B cell (primary cell): ENCODE data around the gene SLCO3A1. TPM values are rescaled to one million over a fixed set of nuclear protein-coding genes. Genes with fewer than 3 reads are reported as not detected.

Experiments used
- ATAC-seq: fragments of 200-7000 bp; cut with Tn5 transposase; one replicate; pipeline ENCODE4 v1.10.0; 2021; ENCODE audit warnings: low read depth, mild to moderate bottlenecking, moderate number of reproducible peaks, moderate library complexity
- CTCF ChIA-PET: fragments of 350-600 bp; sonication (Branson Sonifier 250); formaldehyde crosslinking; loops from one replicate; lab custom pipeline; 2021; ENCODE audit warnings: antibody characterized with exemption, inconsistent platforms; lab: Charles Lee
- POLR2A ChIA-PET: fragments of 350-600 bp; sonication (Branson Sonifier 250); formaldehyde crosslinking; loops from one replicate; lab custom pipeline; 2021; ENCODE audit warnings: antibody characterized with exemption; lab: Charles Lee
- DNase-seq: peaks from one replicate; pipeline ENCODE4 v3.0.0; 2013
- H2AFZ ChIP-seq: 2 replicates; pipeline ENCODE4 v1.6.1; 2012; ENCODE audit warnings: mild to moderate bottlenecking, low read depth, low read length; ENCODE audit not compliant: insufficient read depth, poor library complexity, severe bottlenecking
- H3K27ac ChIP-seq, 2 donors: 1 replicate in 1 of 2; 2 replicates in 1 of 2; pipeline ENCODE4 v1.5.1; 2012 to 2013; ENCODE audit warnings: low read length in 2 of 2, mild to moderate bottlenecking in 2 of 2, moderate library complexity in 1 of 2
- H3K27me3 ChIP-seq, 4 experiments: fragments of 200-600 bp in 1 of 4; sonication (generic) in 1 of 4; replicated peaks in 1 of 4; 1 replicate in 2 of 4; 2 replicates in 2 of 4; pipeline versions ENCODE4 v1.6.1 to v1.7.0; 2013 to 2016; ENCODE audit warnings: low read length in 3 of 4, mild to moderate bottlenecking in 2 of 4, mixed read lengths in 1 of 4, moderate library complexity in 1 of 4; ENCODE audit not compliant: insufficient read depth in 4 of 4, control insufficient read depth in 3 of 4; ENCODE audit errors: control extremely low read depth in 1 of 4
- H3K36me3 ChIP-seq, 2 experiments: replicated peaks in 1 of 2; 1 replicate in 1 of 2; 2 replicates in 1 of 2; pipeline versions ENCODE4 v1.6.1 to v1.7.1; 2013; ENCODE audit warnings: low read length in 1 of 2; ENCODE audit not compliant: insufficient read depth in 2 of 2, control insufficient read depth in 1 of 2; ENCODE audit errors: control extremely low read depth in 1 of 2, extremely low read depth in 1 of 2
- H3K4me1 ChIP-seq, 2 donors: fragments of 200-600 bp in 1 of 2; sonication (generic) in 1 of 2; 1 replicate in 1 of 2; 2 replicates in 1 of 2; pipeline versions ENCODE4 v1.5.1 to v1.6.1; 2013 to 2017; ENCODE audit warnings: low read length in 2 of 2; ENCODE audit not compliant: control insufficient read depth in 2 of 2, insufficient read depth in 2 of 2
- H3K4me2 ChIP-seq: replicated peaks from 2 replicates; pipeline ENCODE3; 2012; ENCODE audit warnings: mild to moderate bottlenecking, low read depth, low read length; ENCODE audit not compliant: poor library complexity, severe bottlenecking
- H3K4me3 ChIP-seq, 5 experiments: fragments of 200-600 bp in 1 of 5; sonication (generic) in 1 of 5; 1 replicate in 3 of 5; 2 replicates in 2 of 5; pipeline versions ENCODE4 v1.5.1 to v1.7.0; 2011 to 2016; ENCODE audit warnings: low read length in 4 of 5, mild to moderate bottlenecking in 4 of 5, low read depth in 2 of 5, control low read depth in 1 of 5, moderate library complexity in 1 of 5; ENCODE audit not compliant: insufficient read depth in 1 of 5; ENCODE audit errors: control extremely low read depth in 1 of 5, extremely low read depth in 1 of 5
- H3K79me2 ChIP-seq: fragments of 200-600 bp; sonication (generic); one replicate; pipeline ENCODE4 v1.6.0; 2016; ENCODE audit warnings: low read length; ENCODE audit not compliant: control insufficient read depth, insufficient read depth
- H3K9ac ChIP-seq: fragments of 200-600 bp; sonication (generic); 2 replicates; pipeline ENCODE4 v1.6.1; 2017; ENCODE audit warnings: mild to moderate bottlenecking, low read length, moderate library complexity
- H3K9me3 ChIP-seq, 3 donors: one replicate each; pipeline versions ENCODE4 v1.6.1 to v1.7.1; 2013; ENCODE audit warnings: low read length in 2 of 3; ENCODE audit not compliant: control insufficient read depth in 2 of 3, insufficient read depth in 1 of 3; ENCODE audit errors: control extremely low read depth in 1 of 3
- H4K20me1 ChIP-seq: 2 replicates; pipeline ENCODE4 v1.6.0; 2012; ENCODE audit warnings: mild to moderate bottlenecking, low read length; ENCODE audit not compliant: insufficient read depth, control insufficient read depth, poor library complexity, severe bottlenecking
- H3K27ac Mint-ChIP-seq: one replicate; pipeline ENCODE4 v1.8.0; 2021; ENCODE audit warnings: mixed read lengths
- H3K27me3 Mint-ChIP-seq: one replicate; pipeline ENCODE4 v1.8.0; 2021; ENCODE audit warnings: mixed read lengths
- H3K4me1 Mint-ChIP-seq: one replicate; pipeline ENCODE4 v1.8.0; 2021; ENCODE audit warnings: mixed read lengths
- H3K4me3 Mint-ChIP-seq: one replicate; pipeline ENCODE4 v1.8.0; 2021; ENCODE audit warnings: mixed read lengths
- H3K9me3 Mint-ChIP-seq: one replicate; pipeline ENCODE4 v1.8.0; 2022; ENCODE audit warnings: mixed read lengths; ENCODE audit not compliant: insufficient read depth
- EZH2 ChIP-seq: IDR thresholded peaks from 2 replicates; pipeline ENCODE4 v1.6.1; 2012; ENCODE audit warnings: borderline replicate concordance, low read depth, mild to moderate bottlenecking, moderate library complexity, low read length; ENCODE audit not compliant: insufficient read depth, poor library complexity, severe bottlenecking
- WGBS: methylation state at CpG from one replicate; pipeline ENCODE4 v1.1.5; 2013; ENCODE audit warnings: missing lambda C conversion rate; ENCODE audit not compliant: insufficient coverage; 5-methylcytosine and 5-hydroxymethylcytosine counted together
- intact Hi-C: fragments of 100-400 bp; cut with micrococcal nuclease; formaldehyde crosslinking; loops from one replicate; pipeline ENCODE4 v1.10.0; 2022
- polyA plus RNA-seq: library from polyadenylated mRNA; depleted of rRNA; stranded (reverse); fragments of >200 nt; gene quantifications from 2 replicates; pipeline ENCODE4 v1.2.3, GENCODE V29; 2012
- total RNA-seq, 2 donors: library from RNA; stranded (reverse); fragments of 120-200 nt in 1 of 2; gene quantifications; 1 replicate in 1 of 2; 2 replicates in 1 of 2; pipeline versions ENCODE4 v1.2.3 to v1.2.4, GENCODE V29; 2013 to 2022
- TF ChIP-seq, protein P1 (sequence below): fragments of 200-600 bp; IDR thresholded peaks from one replicate; pipeline ENCODE4 v1.8.0; 2022; ENCODE audit warnings: antibody characterized with exemption, mild to moderate bottlenecking

SLCO3A1 gene
- total and polyA plus RNA-seq, 2 donors (not counting 1 experiment from before 2014, with no cell fraction given) = 0.99 to 2.3 TPM

DNA sequence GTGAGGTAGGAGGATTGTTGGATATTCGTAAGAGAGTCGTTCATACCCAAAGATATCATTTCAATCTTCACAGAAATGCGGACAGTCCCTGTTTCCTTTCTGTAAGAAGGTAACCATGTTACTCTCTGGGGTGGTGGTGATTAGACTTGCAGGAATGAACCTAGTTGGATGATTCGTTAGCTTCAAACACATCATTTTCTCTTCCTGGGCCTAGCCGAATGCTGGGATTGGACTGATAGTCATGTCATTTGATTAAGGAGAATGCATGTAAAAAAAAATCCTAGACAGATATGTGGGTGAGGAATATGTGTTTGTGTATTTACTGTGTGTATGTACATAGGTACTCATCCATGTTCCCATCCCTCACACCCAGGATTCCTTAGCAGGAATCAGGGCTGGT is 12.4 kb downstream of the SLCO3A1 start:
- intact Hi-C loops = no loop called here
- no peak for ATAC-seq
- CTCF ChIA-PET = no interaction called here

DNA sequence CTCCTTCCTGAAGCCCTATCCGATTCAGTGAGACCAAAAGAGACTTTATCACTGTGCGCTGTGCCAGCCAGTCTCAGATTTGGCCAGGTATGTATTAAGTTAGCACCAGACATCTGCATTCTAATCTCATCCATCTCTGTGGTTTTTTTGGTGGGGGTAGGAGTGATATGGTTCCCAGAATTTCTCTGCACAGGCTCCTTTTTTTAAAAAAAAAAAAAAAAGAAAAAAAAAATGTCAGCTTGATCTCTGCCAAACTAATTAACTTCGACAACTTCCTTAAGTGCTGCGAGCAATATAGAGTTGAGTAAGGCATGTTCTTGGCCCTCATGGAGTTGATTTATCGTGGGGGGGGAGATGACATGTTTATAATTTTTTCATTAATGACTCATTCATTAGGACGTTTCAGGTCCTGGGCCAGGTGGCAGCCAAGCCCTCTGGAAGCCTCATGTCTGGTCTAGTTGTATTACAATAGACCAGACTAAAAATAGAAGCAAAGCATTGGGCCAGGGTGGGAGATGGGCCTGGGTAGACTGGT is 12.9 kb downstream of the SLCO3A1 start:
- H3K9me3 ChIP-seq = peaks cover 0 to 5% (median 1%) of the 10 kb centered on the region in 3 donors
- H2AFZ ChIP-seq = no peak overlapping the region
- TF ChIP-seq, protein P1, sequence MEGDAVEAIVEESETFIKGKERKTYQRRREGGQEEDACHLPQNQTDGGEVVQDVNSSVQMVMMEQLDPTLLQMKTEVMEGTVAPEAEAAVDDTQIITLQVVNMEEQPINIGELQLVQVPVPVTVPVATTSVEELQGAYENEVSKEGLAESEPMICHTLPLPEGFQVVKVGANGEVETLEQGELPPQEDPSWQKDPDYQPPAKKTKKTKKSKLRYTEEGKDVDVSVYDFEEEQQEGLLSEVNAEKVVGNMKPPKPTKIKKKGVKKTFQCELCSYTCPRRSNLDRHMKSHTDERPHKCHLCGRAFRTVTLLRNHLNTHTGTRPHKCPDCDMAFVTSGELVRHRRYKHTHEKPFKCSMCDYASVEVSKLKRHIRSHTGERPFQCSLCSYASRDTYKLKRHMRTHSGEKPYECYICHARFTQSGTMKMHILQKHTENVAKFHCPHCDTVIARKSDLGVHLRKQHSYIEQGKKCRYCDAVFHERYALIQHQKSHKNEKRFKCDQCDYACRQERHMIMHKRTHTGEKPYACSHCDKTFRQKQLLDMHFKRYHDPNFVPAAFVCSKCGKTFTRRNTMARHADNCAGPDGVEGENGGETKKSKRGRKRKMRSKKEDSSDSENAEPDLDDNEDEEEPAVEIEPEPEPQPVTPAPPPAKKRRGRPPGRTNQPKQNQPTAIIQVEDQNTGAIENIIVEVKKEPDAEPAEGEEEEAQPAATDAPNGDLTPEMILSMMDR = no peak
- no peak for TF ChIP-seq EZH2
- H3K4me2 ChIP-seq = no peak overlapping the region
- intact Hi-C loops = no loop called here
- H3K4me1 ChIP-seq = peaks cover 5 to 16% of the 10 kb centered on the region in 2 donors
- no peak overlapping the region for H3K27ac ChIP-seq
- Mint-ChIP-seq H3K4me1 (peaks cover 6% of the 10 kb centered on the region), H3K4me3 (no peak overlapping the region), H3K9me3 (peaks cover 6% of the 10 kb centered on the region), H3K27ac (no peak overlapping the region), H3K27me3 (peaks cover 44% of the 10 kb centered on the region)
- H3K79me2 ChIP-seq = no peaks in the 10 kb centered on the region
- DNase-seq = no peak
- no peak overlapping the region for H3K4me3 ChIP-seq
- WGBS = 100% methylated on average over 1 of the region's 6 CpGs
- no peaks in the 10 kb centered on the region for H4K20me1 ChIP-seq
- POLR2A ChIA-PET = no interaction called here
- H3K9ac ChIP-seq = no peak overlapping the region
- CTCF ChIA-PET = no interaction called here
- H3K36me3 ChIP-seq = no peaks in the 10 kb centered on the region
- H3K27me3 ChIP-seq = peaks cover 0 to 28% (median 4%) of the 10 kb centered on the region in 4 experiments
- ATAC-seq = no peak

More for the DNA sequence above, 12.4 kb downstream of the SLCO3A1 start:
- H3K4me3 ChIP-seq = no peak overlapping the region
- H3K27ac Mint-ChIP-seq = no peak overlapping the region
- peaks cover 0 to 30% (median 6%) of the 10 kb centered on the region in 4 experiments for H3K27me3 ChIP-seq
- no CpG with 5 or more reads among the region's 5 CpGs for WGBS
- no peak overlapping the region for H3K4me3 Mint-ChIP-seq
- H3K27ac ChIP-seq = no peak overlapping the region
- no peak overlapping the region for H3K9ac ChIP-seq
- no peak overlapping the region for H2AFZ ChIP-seq
- H3K27me3 Mint-ChIP-seq = peaks cover 44% of the 10 kb centered on the region
- H3K9me3 Mint-ChIP-seq = peaks cover 6% of the 10 kb centered on the region
- no peak for DNase-seq
- H3K9me3 ChIP-seq = peaks cover 0 to 8% (median under 1%) of the 10 kb centered on the region in 3 donors
- H4K20me1 ChIP-seq = no peaks in the 10 kb centered on the region
- no peak overlapping the region for H3K4me2 ChIP-seq
- peaks cover 5 to 21% of the 10 kb centered on the region in 2 donors for H3K4me1 ChIP-seq
- no peaks in the 10 kb centered on the region for H3K36me3 ChIP-seq
- no peaks in the 10 kb centered on the region for H3K79me2 ChIP-seq
- POLR2A ChIA-PET = no interaction called here
- TF ChIP-seq EZH2 = no peak
- TF ChIP-seq, protein P1 = no peak
- peaks cover 10% of the 10 kb centered on the region for H3K4me1 Mint-ChIP-seq
